Measurements from ENCODE around the gene PFN3.

Gene PFN3

DNA sequence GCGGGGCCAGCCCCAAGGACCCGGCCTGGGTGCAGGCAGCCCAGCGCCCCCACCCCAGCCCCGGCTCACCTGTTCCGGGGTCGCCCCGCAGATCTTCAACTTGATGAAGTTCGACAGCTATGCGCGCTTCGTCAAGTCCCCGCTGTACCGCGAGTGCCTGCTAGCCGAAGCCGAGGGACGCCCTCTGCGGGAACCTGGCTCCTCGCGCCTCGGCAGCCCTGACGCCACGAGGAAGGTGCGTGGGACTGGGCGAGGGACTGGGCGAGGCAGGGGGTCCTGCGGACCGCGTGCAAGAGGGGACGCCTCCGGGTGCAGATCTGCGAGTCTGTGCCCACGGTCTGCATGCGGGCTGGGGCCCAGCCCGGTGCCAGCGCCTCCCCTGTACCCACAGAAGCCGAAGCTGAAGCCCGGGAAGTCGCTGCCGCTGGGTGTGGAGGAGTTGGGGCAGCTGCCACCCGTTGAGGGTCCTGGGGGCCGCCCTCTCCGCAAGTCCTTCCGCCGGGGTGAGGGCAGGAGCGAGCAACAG lies 33.1 kb downstream of the PFN3 start:
- Histone ChIP-seq H3K27me3 (no peaks in the 10 kb centered on the region), H3K36me3 (peaks cover 5 to 24% (median 15%) of the 10 kb centered on the region in 11 experiments; a peak in 18 of 22 replicates), H3K4me1 (peaks cover 50 to 78% (median 63%) of the 10 kb centered on the region in 10 experiments), H3K9ac (no peak overlapping the region), H3K27ac (no peak overlapping the region), H3K9me3 (replicated peaks in 1 of 11) (no peaks in the 10 kb centered on the region), H3K4me3 (no peak overlapping the region), H4K20me1 (peaks cover 0 to 63% (median 7%) of the 10 kb centered on the region in 11 experiments; a peak in 11 of 22 replicates), H3K4me2 (no peak overlapping the region)
- TF ChIP-seq Cebpa-rat (IDR thresholded peaks at IDR 0.05) = no peak

DNA sequence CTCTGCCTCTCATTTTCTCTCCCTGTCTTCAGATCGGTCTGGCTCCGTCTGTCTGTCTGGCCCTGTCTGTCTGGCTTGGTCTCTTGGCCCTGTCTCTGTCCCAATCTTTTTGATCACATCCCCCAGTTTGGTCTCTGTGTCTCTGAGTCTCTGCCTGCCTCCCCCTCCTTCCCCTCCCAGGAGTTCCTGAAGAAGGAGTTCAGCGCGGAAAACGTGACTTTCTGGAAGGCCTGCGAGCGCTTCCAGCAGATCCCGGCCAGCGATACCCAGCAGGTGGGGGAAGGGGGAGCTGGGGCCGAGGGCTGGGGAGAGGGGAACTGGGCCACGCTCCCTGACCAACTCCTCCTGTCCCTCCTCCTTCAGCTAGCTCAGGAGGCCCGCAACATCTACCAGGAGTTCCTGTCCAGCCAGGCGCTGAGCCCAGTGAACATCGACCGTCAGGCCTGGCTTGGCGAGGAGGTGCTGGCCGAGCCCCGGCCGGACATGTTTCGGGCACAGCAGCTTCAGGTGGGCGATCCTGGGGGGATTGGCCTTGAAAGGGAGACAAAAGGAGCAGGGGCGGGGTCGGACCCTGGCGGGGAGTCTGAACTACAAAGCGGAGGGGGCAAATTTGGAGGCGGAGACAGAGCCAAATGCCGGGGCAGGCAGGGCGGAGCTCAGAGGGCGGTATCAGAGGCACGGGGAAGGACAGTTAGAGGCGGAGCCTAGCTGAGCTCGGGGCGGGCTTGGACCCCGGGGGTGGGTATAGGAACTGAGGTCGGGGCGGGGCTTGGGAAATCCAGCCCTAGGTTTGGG lies 33.7 kb downstream of the PFN3 start:
- H3K36me3 ChIP-seq = peaks cover 5 to 24% (median 15%) of the 10 kb centered on the region in 11 experiments; a peak in 17 of 22 replicates
- H3K4me1 ChIP-seq = peaks cover 50 to 78% (median 63%) of the 10 kb centered on the region in 10 experiments
- H3K27me3 ChIP-seq = no peaks in the 10 kb centered on the region
- H3K9me3 ChIP-seq (replicated peaks in 1 of 11) = no peaks in the 10 kb centered on the region
- H3K4me3 ChIP-seq = no peak overlapping the region
- peak overlapping the region in 3 of 11 experiments; percentile 15 to 41 (median 15); a peak in 2 of 22 replicates for H3K9ac ChIP-seq
- TF ChIP-seq Cebpa-rat (IDR thresholded peaks at IDR 0.05) = no peak
- H3K27ac ChIP-seq = no peak overlapping the region
- H4K20me1 ChIP-seq = peaks cover 0 to 70% (median 7%) of the 10 kb centered on the region in 11 experiments; a peak in 11 of 22 replicates
- peak overlapping the region in 5 of 11 experiments; percentile 23 to 73 (median 33); a peak in 6 of 22 replicates for H3K4me2 ChIP-seq

DNA sequence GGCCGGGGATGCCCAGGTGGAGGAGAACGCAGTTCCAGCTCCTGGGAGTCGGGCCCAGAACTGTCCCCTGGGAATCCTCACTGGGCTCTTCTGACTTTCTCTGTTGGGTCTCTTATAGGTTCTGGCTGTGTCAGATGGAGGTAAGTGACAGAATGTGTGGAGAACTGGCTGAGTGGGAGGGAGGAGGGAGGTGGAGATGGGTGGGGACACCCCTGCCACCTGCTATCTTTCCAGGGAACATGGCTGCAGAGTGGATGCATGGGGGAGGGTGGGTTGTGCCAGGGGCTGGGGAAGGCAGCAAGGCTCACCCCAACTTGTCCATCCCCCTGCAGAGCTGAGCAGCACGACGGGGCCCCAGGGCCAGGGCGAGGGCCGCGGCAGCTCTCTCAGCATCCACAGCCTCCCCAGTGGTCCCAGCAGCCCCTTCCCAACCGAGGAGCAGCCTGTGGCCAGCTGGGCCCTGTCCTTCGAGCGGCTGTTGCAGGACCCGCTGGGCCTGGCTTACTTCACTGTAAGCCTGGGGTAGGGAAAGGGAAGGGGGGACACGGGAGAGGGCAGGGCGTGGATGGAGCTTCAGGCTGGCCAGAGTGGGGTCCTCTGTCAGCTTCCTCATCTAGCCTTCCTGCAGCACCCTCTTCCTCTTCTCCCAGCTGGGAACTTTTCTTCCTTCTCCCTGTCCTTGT lies 34.5 kb downstream of the PFN3 start:
- Histone ChIP-seq H3K4me3 (no peak overlapping the region), H3K4me1 (peaks cover 49 to 79% (median 64%) of the 10 kb centered on the region in 10 experiments), H3K27ac (no peak overlapping the region), H3K27me3 (no peaks in the 10 kb centered on the region), H4K20me1 (peaks cover 0 to 74% (median 7%) of the 10 kb centered on the region in 11 experiments; a peak in 11 of 22 replicates), H3K4me2 (peak overlapping the region in 5 of 11 experiments; percentile 23 to 73 (median 33); a peak in 6 of 22 replicates), H3K9ac (peak overlapping the region in 3 of 11 experiments; percentile 15 to 41 (median 15); a peak in 2 of 22 replicates), H3K36me3 (peaks cover 5 to 24% (median 15%) of the 10 kb centered on the region in 11 experiments; a peak in 17 of 22 replicates), H3K9me3 (replicated peaks in 1 of 11) (no peaks in the 10 kb centered on the region)
- TF ChIP-seq Cebpa-rat (IDR thresholded peaks at IDR 0.05) = no peak

DNA sequence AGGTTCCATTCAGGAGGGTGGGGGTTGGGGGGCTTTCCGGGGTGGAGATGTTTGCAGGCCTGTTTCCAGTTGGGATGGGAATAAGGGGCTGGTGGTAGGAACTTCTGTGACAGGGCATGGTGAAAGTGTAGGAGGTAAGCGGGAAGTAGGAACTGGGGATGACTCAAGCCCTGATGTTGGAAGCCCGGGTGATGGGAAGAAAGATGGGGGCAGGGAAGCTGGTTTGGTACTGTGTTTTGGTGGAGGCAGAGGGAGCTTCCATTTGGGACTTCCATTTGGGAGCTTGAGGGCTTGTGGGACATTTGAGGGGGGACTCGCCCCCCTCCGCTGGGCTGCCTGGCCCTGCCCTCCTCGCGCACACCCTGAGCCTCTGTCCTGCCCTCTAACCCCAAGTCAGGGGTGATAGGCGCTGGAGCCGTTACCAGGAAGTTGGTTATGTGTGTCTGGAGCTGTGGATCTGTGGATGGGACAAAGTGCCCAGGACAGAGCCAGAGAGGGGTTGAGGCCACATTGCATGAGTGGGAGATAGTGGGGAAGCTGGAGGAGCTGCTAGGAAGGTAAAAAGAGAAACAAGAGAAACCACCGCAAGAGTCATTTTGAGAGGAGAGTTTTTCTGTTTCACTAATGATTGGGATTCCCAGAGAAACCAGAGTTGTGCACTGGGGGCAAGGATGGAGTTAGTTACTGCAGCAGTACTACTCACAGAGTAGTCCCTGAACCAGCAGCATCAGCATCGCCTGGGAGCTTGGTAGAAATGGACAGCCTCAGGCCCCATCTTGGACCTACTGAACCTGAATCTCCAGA lies 36.1 kb downstream of the PFN3 start:
- no peak overlapping the region for H3K27ac ChIP-seq
- peak overlapping the region in 6 of 11 experiments; percentile 24 to 98 (median 88); a peak in 10 of 22 replicates for H3K4me2 ChIP-seq

DNA sequence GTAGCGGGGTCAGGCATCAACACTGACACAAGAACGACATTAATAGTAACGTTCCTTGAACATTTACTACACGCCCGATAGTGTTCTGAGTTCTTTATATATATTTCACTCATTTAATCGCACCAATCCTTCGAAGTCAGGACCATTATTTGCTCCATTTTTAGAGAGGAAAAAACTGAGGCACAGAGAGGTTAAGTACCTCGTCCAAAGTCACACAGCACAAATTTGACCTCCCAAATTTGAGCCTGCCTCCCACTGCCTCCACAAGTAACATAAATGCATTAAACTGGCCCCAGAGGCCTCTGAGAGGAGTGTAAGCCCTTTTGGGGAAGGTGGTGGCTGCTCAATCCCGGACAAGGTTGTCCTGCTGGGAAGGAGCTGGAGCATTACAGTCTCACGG lies 36.9 kb downstream of the PFN3 start:
- H3K9me3 ChIP-seq (replicated peaks in 1 of 11) = no peaks in the 10 kb centered on the region
- H3K27ac ChIP-seq = no peak overlapping the region
- H3K4me2 ChIP-seq = peak overlapping the region; percentile 76 to 98 (median 90)
- H3K36me3 ChIP-seq = peaks cover under 1 to 20% (median 13%) of the 10 kb centered on the region in 11 experiments; a peak in 17 of 22 replicates
- H3K4me3 ChIP-seq = peak overlapping the region in 3 of 10 experiments; percentile 46 to 60 (median 49); a peak in 4 of 20 replicates
- no peaks in the 10 kb centered on the region for H3K27me3 ChIP-seq
- no peak for TF ChIP-seq Cebpa-rat (IDR thresholded peaks at IDR 0.05)
- no peak overlapping the region for H3K9ac ChIP-seq
- peaks cover 0 to 67% (median 4%) of the 10 kb centered on the region in 11 experiments; a peak in 8 of 22 replicates for H4K20me1 ChIP-seq
- peaks cover 49 to 82% (median 66%) of the 10 kb centered on the region in 10 experiments for H3K4me1 ChIP-seq

More for the DNA sequence above, 36.1 kb downstream of the PFN3 start:
- Histone ChIP-seq H3K9me3 (replicated peaks in 1 of 11) (no peaks in the 10 kb centered on the region), H3K27me3 (no peaks in the 10 kb centered on the region), H3K9ac (no peak overlapping the region), H3K4me1 (peaks cover 49 to 82% (median 65%) of the 10 kb centered on the region in 10 experiments), H3K36me3 (peaks cover 5 to 24% (median 15%) of the 10 kb centered on the region in 11 experiments; a peak in 17 of 22 replicates), H3K4me3 (no peak overlapping the region), H4K20me1 (peaks cover 0 to 72% (median 4%) of the 10 kb centered on the region in 11 experiments; a peak in 10 of 22 replicates)
- no peak for TF ChIP-seq Cebpa-rat (IDR thresholded peaks at IDR 0.05)

DNA sequence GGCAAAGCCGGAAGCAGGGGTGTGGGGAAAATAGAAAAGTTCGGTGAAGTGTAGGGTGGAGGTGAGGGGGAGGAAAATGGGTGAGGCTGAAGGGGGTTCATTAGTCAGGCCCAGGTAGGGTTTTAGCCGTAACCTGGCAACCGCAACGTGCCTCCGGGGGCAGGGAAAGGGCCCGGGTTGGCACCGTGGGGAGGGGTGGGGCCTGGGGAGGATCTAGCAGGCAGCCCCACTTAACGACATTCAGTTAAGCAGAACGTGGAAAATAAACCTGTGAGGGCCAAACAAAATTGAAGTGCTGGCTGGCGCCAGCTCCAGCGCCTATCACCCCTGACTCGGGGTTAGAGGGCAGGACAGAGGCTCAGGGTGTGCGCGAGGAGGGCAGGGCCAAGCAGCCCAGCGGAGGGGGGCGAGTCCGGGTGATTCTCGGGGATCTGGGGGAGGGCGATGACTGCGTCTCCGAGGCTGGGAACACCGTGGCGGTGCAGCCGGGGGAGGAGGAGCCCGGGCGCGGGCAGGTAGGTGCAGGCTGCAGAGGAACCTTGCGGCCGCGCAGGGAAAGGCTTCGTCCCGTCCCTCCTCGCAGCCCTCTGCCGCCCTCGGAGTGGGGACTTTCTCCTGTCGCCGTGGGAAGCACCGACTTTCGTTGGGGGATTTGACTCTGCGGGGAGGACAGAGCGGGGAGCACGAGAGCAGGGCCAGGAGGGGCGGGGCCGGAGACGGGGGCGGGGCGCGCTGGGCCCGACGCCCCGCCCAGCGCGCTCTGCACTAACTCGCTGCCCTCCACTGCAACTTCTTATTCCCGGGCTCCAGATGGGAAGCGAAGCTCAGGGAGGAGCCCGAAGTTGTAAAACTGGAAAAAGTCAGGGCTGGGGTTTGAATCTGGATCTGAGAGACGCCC lies 37.6 kb downstream of the PFN3 start:
- H3K4me1 ChIP-seq = peaks cover 56 to 86% (median 73%) of the 10 kb centered on the region in 10 experiments
- peak overlapping the region in 8 of 11 experiments; percentile 10 to 56 (median 30); a peak in 8 of 22 replicates for H3K9ac ChIP-seq
- peak overlapping the region; percentile 76 to 98 (median 90) for H3K4me2 ChIP-seq
- H4K20me1 ChIP-seq = peaks cover 0 to 60% (median 4%) of the 10 kb centered on the region in 11 experiments; a peak in 8 of 22 replicates
- peaks cover 0 to 13% (median 6%) of the 10 kb centered on the region in 11 experiments; a peak in 14 of 22 replicates for H3K36me3 ChIP-seq
- H3K27ac ChIP-seq = peak overlapping the region in 1 of 11 experiments; percentile 19; a peak in 1 of 22 replicates
- peak overlapping the region in 9 of 10 experiments; percentile 20 to 60 (median 44); a peak in 14 of 20 replicates for H3K4me3 ChIP-seq
- TF ChIP-seq Cebpa-rat (IDR thresholded peaks at IDR 0.05) = no peak
- H3K27me3 ChIP-seq = no peaks in the 10 kb centered on the region
- H3K9me3 ChIP-seq (replicated peaks in 1 of 11) = no peaks in the 10 kb centered on the region

DNA sequence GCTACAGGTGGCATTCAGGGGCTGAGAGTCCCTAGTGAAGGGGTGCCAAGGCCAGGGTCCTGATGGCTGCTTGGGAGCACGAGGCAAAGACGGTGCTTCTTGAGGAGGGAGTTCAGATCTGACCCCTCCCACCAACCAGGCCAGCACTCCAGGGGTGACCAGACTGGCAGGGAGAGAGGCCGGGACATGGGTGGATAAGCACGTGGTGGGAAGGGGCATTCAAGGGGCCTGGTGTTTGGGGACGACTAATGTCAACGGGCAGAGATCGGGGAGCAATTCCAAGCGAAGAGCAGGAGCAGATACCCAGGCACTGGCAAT lies 38.2 kb downstream of the PFN3 start:
- TF ChIP-seq Cebpa-rat (IDR thresholded peaks at IDR 0.05) = no peak
- Histone ChIP-seq H3K27ac (no peak overlapping the region), H3K36me3 (peaks cover 0 to 7% (median under 1%) of the 10 kb centered on the region in 11 experiments; a peak in 11 of 22 replicates), H3K4me1 (peaks cover 62 to 90% (median 78%) of the 10 kb centered on the region in 10 experiments), H4K20me1 (peaks cover 0 to 59% (median 4%) of the 10 kb centered on the region in 11 experiments; a peak in 8 of 22 replicates), H3K27me3 (no peaks in the 10 kb centered on the region), H3K9me3 (replicated peaks in 1 of 11) (no peaks in the 10 kb centered on the region), H3K9ac (peak overlapping the region in 3 of 11 experiments; percentile 25 to 35 (median 28); a peak in 2 of 22 replicates), H3K4me3 (0 out of 20 replicates have a peak overlapping the region, but pooled peaks of 1 of the 10 experiments have one; percentile 40), H3K4me2 (peak overlapping the region; percentile 76 to 98 (median 90))
